OCI-LY7 (cell line): ENCODE data around the gene DAP. TPM values are rescaled to one million over a fixed set of nuclear protein-coding genes. Genes with fewer than 3 reads are reported as not detected.
"Not testable (repeated sequence)": the region's sequence is repeated elsewhere in the genome, so short reads cannot be mapped to it uniquely, and the experiment has no call there.

Experiments
- BruUV-seq: library from RNA; stranded (reverse); fragments of 400-500 nt; replicated peaks from 2 replicates; lab custom pipeline; 2021; lab: Mats Ljungman, UMichigan
- CTCF ChIA-PET: fragments of 300-600 bp; sonication (Branson Sonifier 250); formaldehyde crosslinking; loops from one replicate; lab custom pipeline; 2022; ENCODE audit warnings: antibody characterized with exemption; ENCODE audit not compliant: unreplicated experiment; lab: Charles Lee
- POLR2A ChIA-PET: fragments of 300-600 bp; sonication (Branson Sonifier 250); formaldehyde crosslinking; loops from one replicate; lab custom pipeline; 2022; ENCODE audit warnings: antibody characterized with exemption; lab: Charles Lee
- DNase-seq: peaks from one replicate; pipeline ENCODE4 v3.0.0-alpha.2; 2015; ENCODE audit warnings: low spot score
- H2AFZ ChIP-seq: fragments of 200-600 bp; sonication (generic), shearing (Covaris generic); 2 replicates; pipeline ENCODE4 v1.6.1; 2014; ENCODE audit warnings: mild to moderate bottlenecking, antibody characterized with exemption, low read length, moderate library complexity
- H3K27ac ChIP-seq: fragments of 200-600 bp; sonication (generic); 2 replicates; pipeline ENCODE4 v1.5.1; 2014; ENCODE audit warnings: mixed run types, low read depth, mild to moderate bottlenecking, moderate library complexity, low read length, inconsistent platforms; ENCODE audit not compliant: poor library complexity, severe bottlenecking
- H3K36me3 ChIP-seq: fragments of 200-600 bp; sonication (generic); 2 replicates; pipeline ENCODE4 v1.6.1; 2014; ENCODE audit warnings: mild to moderate bottlenecking, antibody characterized with exemption, low read length, moderate library complexity, mixed read lengths; ENCODE audit not compliant: insufficient read depth
- H3K4me1 ChIP-seq: fragments of 200-600 bp; sonication (generic); 2 replicates; pipeline ENCODE4 v1.5.1; 2014; ENCODE audit warnings: mild to moderate bottlenecking, low read length; ENCODE audit not compliant: insufficient read depth, poor library complexity, severe bottlenecking
- H3K4me2 ChIP-seq: fragments of 200-600 bp; sonication (generic); 2 replicates; pipeline ENCODE4 v1.6.1; 2014; ENCODE audit warnings: mild to moderate bottlenecking, low read length
- H3K4me3 ChIP-seq: fragments of 200-600 bp; sonication (generic); 2 replicates; pipeline ENCODE4 v1.5.1; 2014; ENCODE audit warnings: mild to moderate bottlenecking, low read depth, low read length; ENCODE audit not compliant: poor library complexity, severe bottlenecking
- H3K79me2 ChIP-seq: fragments of 200-600 bp; sonication (generic); 2 replicates; pipeline ENCODE4 v1.6.1; 2016; ENCODE audit warnings: low read depth, mild to moderate bottlenecking, low read length, moderate library complexity, mixed read lengths; ENCODE audit not compliant: insufficient read depth
- H3K9me2 ChIP-seq: fragments of 200-600 bp; sonication (generic); 2 replicates; pipeline ENCODE4 v1.6.1; 2016; ENCODE audit warnings: mild to moderate bottlenecking, low read length, mixed read lengths; ENCODE audit not compliant: insufficient read depth
- H3K9me3 ChIP-seq: fragments of 200-600 bp; sonication (generic); 2 replicates; pipeline ENCODE4 v1.6.1; 2014; ENCODE audit warnings: mild to moderate bottlenecking, mixed run types, low read length, mixed read lengths
- H4K20me1 ChIP-seq: fragments of 200-600 bp; sonication (generic); 2 replicates; pipeline ENCODE4 v1.6.1; 2014; ENCODE audit warnings: mild to moderate bottlenecking, antibody characterized with exemption, low read length, moderate library complexity, mixed read lengths; ENCODE audit not compliant: insufficient read depth
- CTCF ChIP-seq: fragments of 200-600 bp; sonication (generic); conservative IDR thresholded peaks from 2 replicates; pipeline ENCODE4 v1.5.1; 2014; ENCODE audit warnings: mild to moderate bottlenecking, antibody characterized with exemption, low read length, moderate library complexity, mixed read lengths
- EZH2phosphoT487 ChIP-seq: fragments of 200-600 bp; sonication (generic); IDR thresholded peaks from 2 replicates; pipeline ENCODE4 v1.6.1; 2018; ENCODE audit warnings: low read depth, borderline replicate concordance, mild to moderate bottlenecking, mixed run types, antibody characterized with exemption, low read length, moderate library complexity, mixed read lengths
- intact Hi-C: fragments of 100-400 bp; cut with micrococcal nuclease; formaldehyde crosslinking; loops from one replicate; pipeline ENCODE4 v1.10.0; 2022; ENCODE audit not compliant: unreplicated experiment
- total RNA-seq, 2 experiments: library from RNA; depleted of rRNA in 1 of 2; stranded (reverse); fragments of >200 nt in 1 of 2; shearing (Covaris generic) in 1 of 2; gene quantifications; 2 replicates each; pipeline ENCODE4 v1.2.3, GENCODE V29; 2014 to 2022

The DAP gene
- total RNA-seq, 2 experiments from 2014 or later: 21.5 to 96.1 TPM

- Histone ChIP-seq H3K4me1 (peaks cover 9% of the 10 kb centered on the region), H4K20me1 (no peaks in the 10 kb centered on the region), H3K27ac (no peak overlapping the region), H3K36me3 (peaks cover 13% of the 10 kb centered on the region), H3K9me3 (0 out of 2 replicates have a peak, but pooled peaks cover 4% of the 10 kb centered on the region), H3K4me2 (no peak overlapping the region), H3K79me2 (no peaks in the 10 kb centered on the region), H2AFZ (no peak overlapping the region), H3K9me2 (no peaks in the 10 kb centered on the region), H3K4me3 (no peak overlapping the region)
- no peak for DNase-seq
- CTCF ChIA-PET: no interaction called here
- POLR2A ChIA-PET: no interaction called here
- no peak for TF ChIP-seq CTCF
- TF ChIP-seq EZH2phosphoT487: no peak
- intact Hi-C loops: no loop called here
- BruUV-seq: no TSS peak
Measured at GRCh38 chr5:10642367-10642766, 118.7 kb downstream of the DAP start.

- no TSS peak for BruUV-seq
- H3K27ac ChIP-seq: no peak overlapping the region
- no peak overlapping the region for H3K4me2 ChIP-seq
- H3K9me2 ChIP-seq: no peaks in the 10 kb centered on the region
- H3K9me3 ChIP-seq: 0 out of 2 replicates have a peak, but pooled peaks cover 4% of the 10 kb centered on the region
- POLR2A ChIA-PET: no interaction called here
- TF ChIP-seq CTCF: no peak
- no peak for TF ChIP-seq EZH2phosphoT487
- H2AFZ ChIP-seq: no peak overlapping the region
- H4K20me1 ChIP-seq: no peaks in the 10 kb centered on the region
- peaks cover 13% of the 10 kb centered on the region for H3K36me3 ChIP-seq
- CTCF ChIA-PET: no interaction called here
- no peaks in the 10 kb centered on the region for H3K79me2 ChIP-seq
- intact Hi-C loops: no loop called here
- no peak overlapping the region for H3K4me3 ChIP-seq
- DNase-seq: no peak
- H3K4me1 ChIP-seq: peaks cover 13% of the 10 kb centered on the region
Measured at GRCh38 chr5:10639846-10640368, 121.1 kb downstream of the DAP start.

- H3K79me2 ChIP-seq, H3K4me2 ChIP-seq, BruUV-seq, H3K4me3 ChIP-seq, intact Hi-C loops, H3K27ac ChIP-seq, CTCF ChIA-PET, H2AFZ ChIP-seq, POLR2A ChIA-PET, H3K9me3 ChIP-seq, DNase-seq, H3K9me2 ChIP-seq, H4K20me1 ChIP-seq: not testable (repeated sequence)
- H3K36me3 ChIP-seq: peaks cover 13% of the 10 kb centered on the region
- peaks cover 22% of the 10 kb centered on the region for H3K4me1 ChIP-seq
Measured at GRCh38 chr5:10638723-10639122, 122.3 kb downstream of the DAP start.
